ENCODE results near the gene ATF2.

Gene ATF2

GRCh38 chr2:175176624-175177023 lies 8.6 kb upstream of the ATF2 start:
- Mint-ChIP-seq H3K9me3 (no peaks in the 10 kb centered on the region), H3K36me3 (peaks cover 35 to 58% of the 10 kb centered on the region in 2 donors), H3K4me1 (peaks cover 7 to 19% of the 10 kb centered on the region in 2 donors), H3K27ac (no peak overlapping the region), H3K4me3 (no peak overlapping the region), H3K27me3 (no peaks in the 10 kb centered on the region)
- no peak for ATAC-seq (replicated peaks)
- no peak for DNase-seq

DNA sequence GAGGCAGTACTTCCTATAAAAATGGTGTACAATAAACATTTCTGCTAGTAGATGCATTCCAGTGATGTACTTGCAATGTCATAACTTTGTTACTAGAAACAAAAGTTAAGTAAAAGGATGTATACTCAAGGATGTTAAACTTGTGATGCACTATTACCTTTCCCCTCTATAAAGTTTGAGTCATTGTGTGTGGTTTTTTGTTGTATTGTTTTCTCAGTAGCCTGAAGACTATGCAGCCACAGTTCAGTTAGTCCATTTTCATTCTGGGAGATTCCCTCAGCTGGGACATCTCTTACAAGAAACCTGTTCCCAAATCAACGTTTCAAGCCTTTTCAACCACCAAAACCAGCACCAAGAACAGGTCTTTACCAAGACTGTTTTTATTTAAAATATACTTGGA lies 7.9 kb upstream of the ATF2 start:
- DNase-seq (no peak), ATAC-seq (replicated peaks) (no peak)
- no peak overlapping the region for H3K27ac Mint-ChIP-seq
- H3K27me3 Mint-ChIP-seq, result no peaks in the 10 kb centered on the region
- no peaks in the 10 kb centered on the region for H3K9me3 Mint-ChIP-seq
- H3K4me1 Mint-ChIP-seq, result peaks cover 9 to 19% of the 10 kb centered on the region in 2 donors
- no peak overlapping the region for H3K4me3 Mint-ChIP-seq
- peaks cover 33 to 56% of the 10 kb centered on the region in 2 donors for H3K36me3 Mint-ChIP-seq

DNA sequence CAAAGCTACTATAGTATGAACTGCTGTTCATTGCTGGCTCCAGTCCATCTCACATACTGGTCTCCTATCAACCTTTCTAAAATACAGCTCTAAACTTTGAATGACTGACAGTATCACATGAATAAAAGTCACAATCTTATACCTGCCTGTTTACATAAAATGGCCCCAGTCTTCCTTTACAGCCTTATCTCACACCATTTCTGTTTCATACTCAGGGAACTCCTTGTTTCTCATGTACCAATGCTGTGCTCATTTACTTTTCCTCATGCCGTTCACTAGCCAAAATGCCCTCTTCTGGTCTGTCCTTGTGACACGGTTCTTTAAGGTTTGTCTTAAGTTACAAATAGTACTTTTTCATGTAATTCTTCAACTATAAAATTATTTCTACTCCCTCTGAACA lies 7.3 kb upstream of the ATF2 start:
- Mint-ChIP-seq H3K4me1 (peaks cover 8 to 19% of the 10 kb centered on the region in 2 donors), H3K36me3 (peaks cover 33 to 53% of the 10 kb centered on the region in 2 donors), H3K27ac (no peak overlapping the region), H3K4me3 (no peak overlapping the region), H3K27me3 (no peaks in the 10 kb centered on the region), H3K9me3 (peaks cover 0 to 1% of the 10 kb centered on the region in 2 donors)
- ATAC-seq (replicated peaks) (no peak), DNase-seq (no peak)

- ATAC-seq (replicated peaks) (no peak), DNase-seq (no peak)
- peaks cover 0 to 1% of the 10 kb centered on the region in 2 donors for H3K9me3 Mint-ChIP-seq
- H3K36me3 Mint-ChIP-seq, result peaks cover 17 to 32% of the 10 kb centered on the region in 2 donors
- no peak overlapping the region for H3K27ac Mint-ChIP-seq
- H3K27me3 Mint-ChIP-seq, result no peaks in the 10 kb centered on the region
- no peak overlapping the region for H3K4me3 Mint-ChIP-seq
- peaks cover 12 to 33% of the 10 kb centered on the region in 2 donors for H3K4me1 Mint-ChIP-seq
These were observed 2.8 kb upstream of the ATF2 start for GRCh38 chr2:175170659-175171304.

- peaks cover 0 to 1% of the 10 kb centered on the region in 2 donors for H3K9me3 Mint-ChIP-seq
- ATAC-seq (replicated peaks) (no peak), DNase-seq (no peak)
- peaks cover 12 to 20% of the 10 kb centered on the region in 2 donors for H3K36me3 Mint-ChIP-seq
- no peak overlapping the region for H3K27ac Mint-ChIP-seq
- no peak overlapping the region for H3K4me3 Mint-ChIP-seq
- H3K4me1 Mint-ChIP-seq, result peaks cover 12 to 32% of the 10 kb centered on the region in 2 donors
- H3K27me3 Mint-ChIP-seq, result no peaks in the 10 kb centered on the region
These were observed 1.2 kb upstream of the ATF2 start for GRCh38 chr2:175169191-175169590.

DNA sequence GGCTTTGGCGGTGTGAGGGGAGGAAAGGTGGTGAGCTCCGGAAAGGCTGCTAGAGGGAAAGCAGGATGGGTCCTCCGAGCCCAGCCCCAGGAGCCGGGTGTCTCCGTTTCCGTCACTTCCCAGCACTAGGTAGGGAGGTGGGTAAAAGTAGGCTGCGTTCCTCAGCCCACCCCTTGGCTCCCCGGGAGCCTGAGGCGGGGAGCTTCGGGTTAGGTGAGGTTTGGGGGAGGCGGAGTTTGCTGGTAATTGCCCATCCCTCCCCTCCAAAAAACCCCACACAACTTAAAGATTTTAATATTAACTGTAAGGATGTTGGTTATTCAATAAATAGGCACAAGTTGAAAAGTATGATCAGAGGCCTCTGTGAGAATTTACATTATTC lies 552 bp upstream of the ATF2 start:
- DNase-seq (no peak), ATAC-seq (replicated peaks) (peak; percentile 22 to 25)
- H3K4me3 Mint-ChIP-seq, result peak overlapping the region; percentile 88 to 89
- peak overlapping the region; percentile 99 for H3K27ac Mint-ChIP-seq
- H3K4me1 Mint-ChIP-seq, result peaks cover 12 to 32% of the 10 kb centered on the region in 2 donors
- H3K36me3 Mint-ChIP-seq, result peaks cover 12 to 19% of the 10 kb centered on the region in 2 donors
- peaks cover 0 to 1% of the 10 kb centered on the region in 2 donors for H3K9me3 Mint-ChIP-seq
- H3K27me3 Mint-ChIP-seq, result no peaks in the 10 kb centered on the region

DNA sequence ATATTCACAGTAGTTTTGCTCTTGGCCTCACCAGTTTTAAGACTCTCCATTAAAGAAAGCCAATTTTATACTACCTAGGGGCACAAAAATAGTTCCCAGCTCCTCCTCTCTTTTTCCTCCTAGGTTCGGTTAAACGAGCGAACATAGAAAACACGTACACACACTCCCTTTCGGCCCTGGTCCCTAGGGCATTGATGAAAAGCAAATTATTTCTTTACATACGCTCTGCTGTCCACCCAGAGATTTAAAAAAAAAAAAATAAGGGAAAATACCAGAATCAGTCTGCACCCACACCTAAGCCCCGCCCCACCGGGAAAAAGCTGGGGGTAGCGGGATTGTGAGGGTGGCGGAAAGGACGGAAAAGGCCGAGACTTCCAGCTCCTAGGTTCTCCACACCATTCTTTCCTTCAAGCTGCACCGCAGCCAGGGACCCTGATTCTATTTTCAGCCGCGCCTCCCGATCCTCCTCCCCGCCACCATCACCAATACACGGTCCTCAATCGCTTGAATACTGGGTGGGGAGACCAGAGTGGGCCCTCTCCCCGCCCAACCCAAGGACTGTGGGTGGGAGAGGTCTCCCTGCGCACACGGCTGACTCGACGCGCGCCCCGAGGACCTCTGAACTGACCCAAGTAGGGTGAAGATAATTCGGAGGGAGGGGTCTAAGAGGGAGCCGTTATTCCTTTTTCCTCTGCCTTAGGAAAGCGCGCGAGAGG lies 769 bp downstream of the ATF2 start:
- H3K4me1 Mint-ChIP-seq, result peaks cover 12 to 32% of the 10 kb centered on the region in 2 donors
- peaks cover 6 to 13% of the 10 kb centered on the region in 2 donors for H3K36me3 Mint-ChIP-seq
- H3K27me3 Mint-ChIP-seq, result no peaks in the 10 kb centered on the region
- peak overlapping the region; percentile 88 to 89 for H3K4me3 Mint-ChIP-seq
- ATAC-seq (replicated peaks) (peak; percentile 13 to 17), DNase-seq (no peak)
- peak overlapping the region; percentile 99 for H3K27ac Mint-ChIP-seq
- H3K9me3 Mint-ChIP-seq, result peaks cover 0 to 1% of the 10 kb centered on the region in 2 donors

- DNase-seq (no peak), ATAC-seq (replicated peaks) (no peak)
- Mint-ChIP-seq H3K36me3 (peaks cover 6 to 7% of the 10 kb centered on the region in 2 donors), H3K4me3 (peak overlapping the region; percentile 88 to 89), H3K27ac (no peak overlapping the region), H3K9me3 (peaks cover 0 to 1% of the 10 kb centered on the region in 2 donors), H3K27me3 (no peaks in the 10 kb centered on the region), H3K4me1 (peaks cover 12 to 32% of the 10 kb centered on the region in 2 donors)
These were observed 1.7 kb downstream of the ATF2 start for GRCh38 chr2:175166216-175166824.

GRCh38 chr2:175164235-175164634 lies 3.8 kb downstream of the ATF2 start:
- ATAC-seq (replicated peaks) (no peak), DNase-seq (no peak)
- H3K4me1 Mint-ChIP-seq, result peaks cover 9 to 12% of the 10 kb centered on the region in 2 donors
- no peak overlapping the region for H3K4me3 Mint-ChIP-seq
- no peak overlapping the region for H3K27ac Mint-ChIP-seq
- H3K36me3 Mint-ChIP-seq, result peaks cover 3 to 9% of the 10 kb centered on the region in 2 donors
- H3K27me3 Mint-ChIP-seq, result no peaks in the 10 kb centered on the region
- H3K9me3 Mint-ChIP-seq, result no peaks in the 10 kb centered on the region

GRCh38 chr2:175158894-175159293 lies 9.1 kb downstream of the ATF2 start:
- Mint-ChIP-seq H3K27me3 (no peaks in the 10 kb centered on the region), H3K4me1 (peaks cover 11 to 18% of the 10 kb centered on the region in 2 donors), H3K27ac (no peak overlapping the region), H3K36me3 (peaks cover 8 to 23% of the 10 kb centered on the region in 2 donors), H3K4me3 (no peak overlapping the region), H3K9me3 (no peaks in the 10 kb centered on the region)
- DNase-seq (no peak), ATAC-seq (replicated peaks) (no peak)

DNA sequence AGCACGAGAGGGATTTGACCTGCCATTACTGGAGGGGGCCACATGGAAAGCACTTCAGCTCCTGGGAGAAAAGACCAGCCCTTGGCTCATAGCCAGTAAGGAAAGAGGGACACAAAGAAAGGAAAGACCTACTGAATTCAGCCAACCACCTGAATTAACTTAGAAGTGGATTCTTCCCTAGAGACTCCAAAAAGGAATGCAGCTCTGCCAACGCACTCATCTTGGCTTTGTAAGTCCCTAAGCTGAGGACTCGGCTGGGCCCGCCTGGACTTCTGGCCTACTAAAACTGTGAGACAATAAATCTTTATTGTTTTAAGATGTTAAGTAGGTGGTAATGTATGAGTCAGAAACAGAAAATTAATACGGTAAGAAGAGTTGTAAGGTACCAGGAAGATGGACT lies 11.5 kb downstream of the ATF2 start:
- no peak overlapping the region for H3K4me3 Mint-ChIP-seq
- ATAC-seq (replicated peaks) (no peak), DNase-seq (no peak)
- H3K9me3 Mint-ChIP-seq, result no peaks in the 10 kb centered on the region
- H3K4me1 Mint-ChIP-seq, result peaks cover 13 to 24% of the 10 kb centered on the region in 2 donors
- H3K27me3 Mint-ChIP-seq, result no peaks in the 10 kb centered on the region
- peaks cover 5 to 20% of the 10 kb centered on the region in 2 donors for H3K36me3 Mint-ChIP-seq
- H3K27ac Mint-ChIP-seq, result no peak overlapping the region

DNA sequence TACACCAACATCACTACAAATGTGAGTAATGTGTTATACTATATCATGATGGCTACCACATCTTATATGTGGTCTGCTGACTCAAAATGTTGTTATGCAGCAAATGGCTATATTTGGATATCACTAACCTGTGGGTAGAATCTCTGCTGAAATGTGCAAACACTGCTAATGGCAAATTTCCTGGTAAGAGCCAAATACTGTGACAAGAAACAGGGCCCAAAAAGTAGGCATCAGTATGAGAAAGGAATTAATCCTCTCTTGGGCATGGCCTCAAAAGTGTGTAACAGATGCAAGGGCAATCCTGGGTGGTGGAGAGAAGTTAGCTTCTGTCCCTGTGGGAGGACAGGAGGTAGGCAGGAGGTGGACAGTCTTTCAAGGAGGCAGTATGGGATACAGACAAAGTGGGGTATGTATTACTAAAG lies 13.3 kb downstream of the ATF2 start:
- peak; percentile 79 for ATAC-seq (replicated peaks)
- peak overlapping the region; percentile 31 for H3K27ac Mint-ChIP-seq
- DNase-seq, result no peak
- peaks cover 7 to 16% of the 10 kb centered on the region in 2 donors for H3K36me3 Mint-ChIP-seq
- H3K9me3 Mint-ChIP-seq, result no peaks in the 10 kb centered on the region
- peaks cover 10 to 25% of the 10 kb centered on the region in 2 donors for H3K4me1 Mint-ChIP-seq
- no peaks in the 10 kb centered on the region for H3K27me3 Mint-ChIP-seq
- H3K4me3 Mint-ChIP-seq, result no peak overlapping the region

- H3K9me3 Mint-ChIP-seq, result no peaks in the 10 kb centered on the region
- H3K36me3 Mint-ChIP-seq, result peaks cover 12 to 28% of the 10 kb centered on the region in 2 donors
- ATAC-seq (replicated peaks), result no peak
- DNase-seq, result no peak
- H3K4me1 Mint-ChIP-seq, result peaks cover 9 to 36% of the 10 kb centered on the region in 2 donors
- H3K27ac Mint-ChIP-seq, result peak overlapping the region; percentile 9
- H3K4me3 Mint-ChIP-seq, result no peak overlapping the region
- no peaks in the 10 kb centered on the region for H3K27me3 Mint-ChIP-seq
These were observed 15.8 kb downstream of the ATF2 start for GRCh38 chr2:175152242-175152641.

- no peak overlapping the region for H3K4me3 Mint-ChIP-seq
- peaks cover 12 to 24% of the 10 kb centered on the region in 2 donors for H3K36me3 Mint-ChIP-seq
- no peak for DNase-seq
- no peaks in the 10 kb centered on the region for H3K9me3 Mint-ChIP-seq
- H3K4me1 Mint-ChIP-seq, result peaks cover 8 to 34% of the 10 kb centered on the region in 2 donors
- H3K27ac Mint-ChIP-seq, result no peak overlapping the region
- ATAC-seq (replicated peaks), result no peak
- no peaks in the 10 kb centered on the region for H3K27me3 Mint-ChIP-seq
These were observed 16.2 kb downstream of the ATF2 start for GRCh38 chr2:175151791-175152190.

Measured in stimulated activated naive B cell treated with anti-CD40 and anti-IgM and Interleukin-4, amounts not matched to agents 10 μg/mL and 1 μg/mL and 100 μg/mL, for 72 hours (primary cell).